IMR-90 (cell line): ENCODE measurements around the gene PPP1R12B. TPM values are rescaled to one million over a fixed set of nuclear protein-coding genes. Genes with fewer than 3 reads are reported as not detected.

Source experiments
- ATAC-seq: fragments of 200-7000 bp; cut with Tn5 transposase; 2 replicates; pipeline ENCODE4 v1.9.1; 2020; ENCODE audit warnings: low read depth, mild to moderate bottlenecking, moderate library complexity
- BruUV-seq: library from RNA; stranded (reverse); fragments of 400-500 nt; replicated peaks from 2 replicates; lab custom pipeline; 2021; lab: Mats Ljungman, UMichigan
- CTCF ChIA-PET: fragments of 300-600 bp; formaldehyde crosslinking; extraction: SDS; loops from one replicate; lab custom pipeline; 2021; ENCODE audit warnings: antibody characterized with exemption; lab: Yijun Ruan, JAX
- POLR2A ChIA-PET: fragments of 300-600 bp; sonication (Branson Sonifier 250); formaldehyde crosslinking; loops from one replicate; lab custom pipeline; 2022; ENCODE audit warnings: antibody characterized with exemption; ENCODE audit not compliant: unreplicated experiment; lab: Charles Lee
- DNase-seq: peaks from one replicate; pipeline ENCODE4 v3.0.0; 2013
- H2AFZ ChIP-seq: replicated peaks from 2 replicates; pipeline ENCODE3; 2013; ENCODE audit warnings: low read length, mild to moderate bottlenecking; ENCODE audit not compliant: poor library complexity
- H2AK5ac ChIP-seq: 2 replicates; pipeline ENCODE4 v1.6.1; 2013; ENCODE audit warnings: low read depth, low read length, inconsistent platforms
- H2AK9ac ChIP-seq: replicated peaks from 2 replicates; pipeline ENCODE3; 2013; ENCODE audit warnings: mild to moderate bottlenecking, low read depth, low read length, moderate library complexity; ENCODE audit not compliant: poor library complexity
- H2BK120ac ChIP-seq: 2 replicates; pipeline ENCODE4 v1.6.1; 2013; ENCODE audit warnings: low read depth, low read length, inconsistent platforms
- H2BK15ac ChIP-seq: 3 replicates; pipeline ENCODE4 v1.6.1; 2013; ENCODE audit warnings: low read depth, low read length, inconsistent platforms
- H2BK20ac ChIP-seq: 2 replicates; pipeline ENCODE4 v1.6.1; 2013; ENCODE audit warnings: low read depth, mild to moderate bottlenecking, inconsistent platforms, low read length, moderate library complexity
- H2BK5ac ChIP-seq: 2 replicates; pipeline ENCODE4 v1.6.1; 2013; ENCODE audit warnings: mild to moderate bottlenecking, low read depth, low read length, inconsistent platforms; ENCODE audit not compliant: poor library complexity, severe bottlenecking
- H3K14ac ChIP-seq: replicated peaks from 2 replicates; pipeline ENCODE4 v1.6.1; 2013; ENCODE audit warnings: low read depth, low read length, inconsistent platforms
- H3K18ac ChIP-seq: 2 replicates; pipeline ENCODE4 v1.6.1; 2013; ENCODE audit warnings: low read depth, low read length, control low read depth
- H3K23ac ChIP-seq: 2 replicates; pipeline ENCODE4 v1.6.1; 2013; ENCODE audit warnings: low read depth, low read length, inconsistent platforms
- H3K27ac ChIP-seq: 2 replicates; pipeline ENCODE4 v1.5.1; 2013; ENCODE audit warnings: mild to moderate bottlenecking, control low read depth, low read length; ENCODE audit not compliant: insufficient read depth
- H3K27me3 ChIP-seq: 2 replicates; pipeline ENCODE4 v1.6.1; 2013; ENCODE audit warnings: low read length; ENCODE audit not compliant: control insufficient read depth, insufficient read depth
- H3K36me3 ChIP-seq: 2 replicates; pipeline ENCODE4 v1.6.1; 2013; ENCODE audit warnings: low read length, mixed read lengths; ENCODE audit not compliant: control insufficient read depth, insufficient read depth
- H3K4ac ChIP-seq: 2 replicates; pipeline ENCODE4 v1.6.1; 2013; ENCODE audit warnings: low read depth, low read length, inconsistent platforms
- H3K4me1 ChIP-seq: 2 replicates; pipeline ENCODE4 v1.6.1; 2013; ENCODE audit warnings: low read length, mixed read lengths; ENCODE audit not compliant: control insufficient read depth, insufficient read depth
- H3K4me2 ChIP-seq: 2 replicates; pipeline ENCODE4 v1.6.1; 2013; ENCODE audit warnings: low read depth, mild to moderate bottlenecking, control low read depth, low read length, moderate library complexity
- H3K4me3 ChIP-seq: 2 replicates; pipeline ENCODE4 v1.5.1; 2013; ENCODE audit warnings: low read depth, mild to moderate bottlenecking, control low read depth, low read length, moderate library complexity; ENCODE audit not compliant: insufficient read depth
- H3K56ac ChIP-seq: 2 replicates; pipeline ENCODE4 v1.6.1; 2013; ENCODE audit warnings: low read length, inconsistent platforms; ENCODE audit not compliant: insufficient read depth; ENCODE audit errors: extremely low read depth
- H3K79me1 ChIP-seq, 2 experiments: 2 replicates each; pipeline ENCODE4 v1.6.1; 2013; ENCODE audit warnings: low read length in 2 of 2, inconsistent platforms in 1 of 2, low read depth in 1 of 2
- H3K9ac ChIP-seq: 2 replicates; pipeline ENCODE4 v1.6.1; 2013; ENCODE audit warnings: low read depth, low read length, control low read depth
- H3K9me1 ChIP-seq: 2 replicates; pipeline ENCODE4 v1.6.1; 2013; ENCODE audit warnings: low read length, inconsistent platforms; ENCODE audit not compliant: insufficient read depth
- H3K9me3 ChIP-seq: 2 replicates; pipeline ENCODE4 v1.6.1; 2013; ENCODE audit warnings: low read length; ENCODE audit not compliant: control insufficient read depth, insufficient read depth
- H4K20me1 ChIP-seq: 2 replicates; pipeline ENCODE4 v1.6.1; 2013; ENCODE audit warnings: low read length, inconsistent platforms; ENCODE audit not compliant: insufficient read depth
- H4K5ac ChIP-seq: 2 replicates; pipeline ENCODE4 v1.6.1; 2013; ENCODE audit warnings: mild to moderate bottlenecking, low read depth, low read length, control low read depth
- H4K8ac ChIP-seq, 2 experiments: 2 replicates each; pipeline ENCODE4 v1.6.1; 2013; ENCODE audit warnings: low read depth in 2 of 2, low read length in 2 of 2, control low read depth in 1 of 2, inconsistent platforms in 1 of 2
- H4K91ac ChIP-seq: 2 replicates; pipeline ENCODE4 v1.6.1; 2013; ENCODE audit warnings: low read depth, low read length, inconsistent platforms; ENCODE audit not compliant: insufficient read depth
- BHLHE40 ChIP-seq: fragments of 150-350 bp; IDR thresholded peaks from 2 replicates; pipeline ENCODE4 v1.6.1; 2016; ENCODE audit warnings: mild to moderate bottlenecking, low read depth, low read length
- CEBPB ChIP-seq: IDR thresholded peaks from 2 replicates; pipeline ENCODE4 v1.6.1; 2012; ENCODE audit warnings: low read depth, low read length, improper control_type of control experiment
- CHD1 ChIP-seq: IDR thresholded peaks from 2 replicates; pipeline ENCODE4 v1.6.1; 2012; ENCODE audit warnings: low read depth, low read length, improper control_type of control experiment
- ELK1 ChIP-seq: fragments of 150-350 bp; IDR thresholded peaks from 2 replicates; pipeline ENCODE4 v1.6.1; 2016; ENCODE audit warnings: low read depth, mild to moderate bottlenecking, low read length, moderate library complexity, borderline replicate concordance
- FOS ChIP-seq: fragments of 150-350 bp; IDR thresholded peaks from 2 replicates; pipeline ENCODE4 v1.6.1; 2016; ENCODE audit warnings: low read depth, low read length
- MAFK ChIP-seq: IDR thresholded peaks from 2 replicates; pipeline ENCODE4 v1.6.1; 2012; ENCODE audit warnings: low read depth, low read length, improper control_type of control experiment
- MAZ ChIP-seq: IDR thresholded peaks from 2 replicates; pipeline ENCODE4 v1.6.1; 2012; ENCODE audit warnings: low read depth, mild to moderate bottlenecking, low read length, improper control_type of control experiment, moderate library complexity, borderline replicate concordance
- MXI1 ChIP-seq: IDR thresholded peaks from 2 replicates; pipeline ENCODE4 v1.6.1; 2012; ENCODE audit warnings: low read depth, mild to moderate bottlenecking, low read length, moderate library complexity, borderline replicate concordance
- NFE2L2 ChIP-seq: fragments of 150-350 bp; IDR thresholded peaks from 2 replicates; pipeline ENCODE4 v1.6.1; 2016; ENCODE audit warnings: low read depth, mild to moderate bottlenecking, low read length
- POLR2A ChIP-seq: IDR thresholded peaks from 2 replicates; pipeline ENCODE4 v1.6.1; 2012; ENCODE audit warnings: mild to moderate bottlenecking, low read depth, low read length
- RAD21 ChIP-seq: IDR thresholded peaks from 2 replicates; pipeline ENCODE4 v1.6.1; 2012; ENCODE audit warnings: low read length, improper control_type of control experiment
- RCOR1 ChIP-seq: IDR thresholded peaks from 2 replicates; pipeline ENCODE4 v1.6.1; 2012; ENCODE audit warnings: mild to moderate bottlenecking, low read length, improper control_type of control experiment; ENCODE audit not compliant: insufficient replicate concordance
- RFX5 ChIP-seq: IDR thresholded peaks from 2 replicates; pipeline ENCODE4 v1.8.0; 2012; ENCODE audit warnings: low read depth, mild to moderate bottlenecking, low read length, moderate library complexity
- SMC3 ChIP-seq: fragments of 150-350 bp; IDR thresholded peaks from 2 replicates; pipeline ENCODE4 v1.6.1; 2016; ENCODE audit warnings: low read depth, mild to moderate bottlenecking, antibody characterized with exemption, low read length, moderate library complexity
- USF2 ChIP-seq: fragments of 150-350 bp; IDR thresholded peaks from 2 replicates; pipeline ENCODE4 v1.6.1; 2017; ENCODE audit warnings: mild to moderate bottlenecking, antibody characterized with exemption, low read length, low read depth
- WGBS, 2 experiments: methylation state at CpG; one replicate each; pipeline versions ENCODE4 v1.1.5 to v1.1.7; 2013; ENCODE audit warnings: missing lambda C conversion rate in 2 of 2; ENCODE audit not compliant: insufficient read length in 1 of 2; ENCODE audit errors: extremely low coverage in 2 of 2; 5-methylcytosine and 5-hydroxymethylcytosine counted together
- dilution Hi-C: fragments of 300-500 bp; cut with HindIII; formaldehyde crosslinking; loops from one replicate; pipeline ENCODE4 v1.14.3; 2018; ENCODE audit warnings: low sequenced_read_pairs; ENCODE audit not compliant: unreplicated experiment
- in situ Hi-C: fragments of 300-500 bp; cut with MboI; formaldehyde crosslinking; loops from 3 replicates; pipeline ENCODE4 v1.14.3; 2019; ENCODE audit warnings: low sequenced_read_pairs, inconsistent platforms, mixed read lengths
- intact Hi-C: fragments of 100-400 bp; cut with micrococcal nuclease; formaldehyde crosslinking; loops from 2 replicates; pipeline ENCODE4 v1.10.0; 2022
- polyA plus RNA-seq, 3 experiments: library from polyadenylated mRNA; depleted of rRNA; stranded (reverse); fragments of >200 nt; gene quantifications; 2 replicates each; pipeline ENCODE4 v1.2.3, GENCODE V29; 2012; ENCODE audit warnings: low replicate concordance in 1 of 3
- total RNA-seq: library from RNA; depleted of rRNA; stranded (reverse); fragments of >200 nt; gene quantifications from 2 replicates; pipeline ENCODE4 v1.2.3, GENCODE V29; 2012
- TF ChIP-seq, protein P1 (sequence below): conservative IDR thresholded peaks from 2 replicates; pipeline ENCODE4 v1.5.1; 2012; ENCODE audit warnings: mild to moderate bottlenecking, low read depth, low read length, improper control_type of control experiment

Gene PPP1R12B
- total and polyA plus RNA-seq, 2 of the 4 experiments (the other 2 are of a cell fraction): 8.5 to 12.0 TPM

DNA sequence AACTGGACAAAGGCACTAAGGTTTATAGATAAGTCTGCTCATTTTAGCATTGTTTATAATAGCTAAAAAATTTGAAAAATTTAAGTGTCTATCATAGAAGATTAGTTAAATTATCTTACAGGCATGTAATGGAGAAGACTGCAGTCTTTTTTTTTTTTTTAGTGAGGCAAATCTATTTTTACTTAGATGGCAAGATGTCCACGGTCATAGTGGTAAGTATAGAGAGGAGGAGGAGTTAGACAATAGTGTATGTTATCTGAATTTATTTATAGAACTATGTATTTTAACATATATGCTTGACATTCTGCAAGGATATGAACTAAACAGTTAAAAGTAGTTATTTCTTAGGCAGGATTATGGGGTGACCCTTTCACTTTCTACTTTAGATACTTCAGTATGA, 212.7 kb downstream of the PPP1R12B start:
- Histone ChIP-seq H3K36me3 (peaks cover 5% of the 10 kb centered on the region; the same call in 1 of the 2 replicates), H2BK20ac (no peak overlapping the region), H3K4me2 (no peak overlapping the region), H3K9me3 (no peaks in the 10 kb centered on the region), H2AK9ac (no peak overlapping the region), H2AFZ (no peak overlapping the region), H3K14ac (no peak overlapping the region), H2BK120ac (no peak overlapping the region), H3K4ac (no peak overlapping the region), H4K20me1 (no peaks in the 10 kb centered on the region), H3K27me3 (no peaks in the 10 kb centered on the region), H4K8ac (no peak overlapping the region), H3K23ac (no peak overlapping the region), H3K79me1 (no peaks in the 10 kb centered on the region), H4K91ac (no peak overlapping the region), H2AK5ac (no peak overlapping the region), H3K18ac (no peak overlapping the region), H2BK5ac (no peak overlapping the region), H2BK15ac (no peak overlapping the region), H4K5ac (no peak overlapping the region), H3K27ac (no peak overlapping the region), H3K4me1 (peaks cover 1% of the 10 kb centered on the region; the same call in 1 of the 2 replicates), H3K9ac (no peak overlapping the region), H3K56ac (no peak overlapping the region), H3K9me1 (no peaks in the 10 kb centered on the region), H3K4me3 (no peak overlapping the region)
- WGBS, 2 experiments: no CpG with 5 or more reads among the region's 1 CpG
- CTCF ChIA-PET: interaction anchor here (1.0 kb wide), 1 partner anchor 9 kb away, joined by 3 read pairs; no protein-coding TSS in a partner anchor
- DNase-seq: no peak
- dilution Hi-C loops (no loop called here), intact Hi-C loops (no loop called here), in situ Hi-C loops (no loop called here)
- no TSS peak for BruUV-seq
- no peak for ATAC-seq
- TF ChIP-seq RAD21 (no peak), CEBPB (no peak), POLR2A (no peak), BHLHE40 (no peak), SMC3 (no peak), USF2 (no peak), NFE2L2 (no peak), RCOR1 (no peak), MAFK (no peak), ELK1 (no peak), RFX5 (no peak), CHD1 (no peak), MXI1 (no peak), FOS (no peak), MAZ (no peak)
- TF ChIP-seq, protein P1, sequence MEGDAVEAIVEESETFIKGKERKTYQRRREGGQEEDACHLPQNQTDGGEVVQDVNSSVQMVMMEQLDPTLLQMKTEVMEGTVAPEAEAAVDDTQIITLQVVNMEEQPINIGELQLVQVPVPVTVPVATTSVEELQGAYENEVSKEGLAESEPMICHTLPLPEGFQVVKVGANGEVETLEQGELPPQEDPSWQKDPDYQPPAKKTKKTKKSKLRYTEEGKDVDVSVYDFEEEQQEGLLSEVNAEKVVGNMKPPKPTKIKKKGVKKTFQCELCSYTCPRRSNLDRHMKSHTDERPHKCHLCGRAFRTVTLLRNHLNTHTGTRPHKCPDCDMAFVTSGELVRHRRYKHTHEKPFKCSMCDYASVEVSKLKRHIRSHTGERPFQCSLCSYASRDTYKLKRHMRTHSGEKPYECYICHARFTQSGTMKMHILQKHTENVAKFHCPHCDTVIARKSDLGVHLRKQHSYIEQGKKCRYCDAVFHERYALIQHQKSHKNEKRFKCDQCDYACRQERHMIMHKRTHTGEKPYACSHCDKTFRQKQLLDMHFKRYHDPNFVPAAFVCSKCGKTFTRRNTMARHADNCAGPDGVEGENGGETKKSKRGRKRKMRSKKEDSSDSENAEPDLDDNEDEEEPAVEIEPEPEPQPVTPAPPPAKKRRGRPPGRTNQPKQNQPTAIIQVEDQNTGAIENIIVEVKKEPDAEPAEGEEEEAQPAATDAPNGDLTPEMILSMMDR: no peak
- POLR2A ChIA-PET: no interaction called here
